ENCODE data around the gene ACCS. TPM values are rescaled to one million over a fixed set of nuclear protein-coding genes. Genes with fewer than 3 reads are reported as not detected.

The ACCS gene
- total and polyA plus RNA-seq, 2 of the 4 experiments (the other 2 are of a cell fraction): 1.8 to 7.3 TPM

- dilution Hi-C loops (cut with HindIII; ENCODE audit: low sequenced_read_pairs, unreplicated experiment) (loop anchor here (25.0 kb wide), 1 partner anchor 117 kb away; no protein-coding TSS in a partner anchor), intact Hi-C loops (cut with micrococcal nuclease) (no loop called here), in situ Hi-C loops (cut with MboI; ENCODE audit: low sequenced_read_pairs) (no loop called here)
- Histone ChIP-seq H3K27me3 (ENCODE audit: control insufficient read depth, insufficient read depth, low read length) (peaks cover 11% of the 10 kb centered on the region), H2AFZ (replicated peaks; ENCODE audit: low read length, poor library complexity) (no peak overlapping the region), H2AK5ac (ENCODE audit: low read depth, low read length) (no peak overlapping the region), H3K79me1 (ENCODE audit: low read depth in 1 of 2, low read length in 2 of 2) (no peaks in the 10 kb centered on the region), H3K4me3 (ENCODE audit: insufficient read depth, low read depth, low read length) (no peak overlapping the region), H2BK20ac (ENCODE audit: low read depth, low read length) (no peak overlapping the region), H2AK9ac (replicated peaks; ENCODE audit: low read depth, low read length, poor library complexity) (peak overlapping the region; percentile 76), H3K4me1 (ENCODE audit: control insufficient read depth, insufficient read depth, low read length) (peaks cover 5% of the 10 kb centered on the region; the same call in 1 of the 2 replicates), H3K56ac (ENCODE audit: extremely low read depth, insufficient read depth, low read length) (no peak overlapping the region), H2BK15ac (ENCODE audit: low read depth, low read length) (no peak overlapping the region), H3K9ac (ENCODE audit: low read depth, low read length) (no peak overlapping the region), H4K91ac (ENCODE audit: insufficient read depth, low read depth, low read length) (no peak overlapping the region), H3K27ac (ENCODE audit: insufficient read depth, low read length) (no peak overlapping the region), H3K4me2 (ENCODE audit: low read depth, low read length) (no peak overlapping the region), H3K9me1 (ENCODE audit: insufficient read depth, low read length) (peaks cover 2% of the 10 kb centered on the region; the same call in 1 of the 2 replicates), H4K5ac (ENCODE audit: low read depth, low read length) (no peak overlapping the region), H3K14ac (replicated peaks; ENCODE audit: low read depth, low read length) (no peak overlapping the region), H4K8ac (ENCODE audit: low read depth in 2 of 2, low read length in 2 of 2) (no peak overlapping the region), H2BK5ac (ENCODE audit: low read depth, low read length, poor library complexity, severe bottlenecking) (no peak overlapping the region), H3K4ac (ENCODE audit: low read depth, low read length) (no peak overlapping the region), H4K20me1 (ENCODE audit: insufficient read depth, low read length) (no peaks in the 10 kb centered on the region; the same call in 1 of the 2 replicates), H3K9me3 (ENCODE audit: control insufficient read depth, insufficient read depth, low read length) (no peaks in the 10 kb centered on the region; the same call in 1 of the 2 replicates), H3K23ac (ENCODE audit: low read depth, low read length) (no peak overlapping the region), H3K18ac (ENCODE audit: low read depth, low read length) (no peak overlapping the region), H3K36me3 (ENCODE audit: control insufficient read depth, insufficient read depth, low read length) (no peaks in the 10 kb centered on the region), H2BK120ac (ENCODE audit: low read depth, low read length) (no peak overlapping the region)
- BruUV-seq (replicated peaks): no TSS peak
- ChIA-PET CTCF (no interaction called here), POLR2A (ENCODE audit: unreplicated experiment) (no interaction called here)
- no CpG with 5 or more reads among the region's 1 CpG for WGBS, 2 experiments (ENCODE audit: extremely low coverage in 2 of 2, insufficient read length in 1 of 2)
- ATAC-seq (ENCODE audit: low read depth) (no peak), DNase-seq (no peak)
- TF ChIP-seq MXI1 (IDR thresholded peaks at IDR 0.05; ENCODE audit: borderline replicate concordance, low read depth, low read length): no peak
- TF ChIP-seq RFX5 (IDR thresholded peaks at IDR 0.05; ENCODE audit: low read depth, low read length): no peak
- TF ChIP-seq FOS (IDR thresholded peaks at IDR 0.05; ENCODE audit: low read depth, low read length): no peak
- TF ChIP-seq CHD1 (IDR thresholded peaks at IDR 0.05; ENCODE audit: low read depth, low read length): no peak
- TF ChIP-seq BHLHE40 (IDR thresholded peaks at IDR 0.05; ENCODE audit: low read depth, low read length): no peak
- TF ChIP-seq CTCF (conservative IDR thresholded peaks at IDR 0.05; ENCODE audit: low read depth, low read length): no peak
- no peak for TF ChIP-seq CEBPB (IDR thresholded peaks at IDR 0.05; ENCODE audit: low read depth, low read length)
- TF ChIP-seq NFE2L2 (IDR thresholded peaks at IDR 0.05; ENCODE audit: low read depth, low read length): no peak
- no peak for TF ChIP-seq MAFK (IDR thresholded peaks at IDR 0.05; ENCODE audit: low read depth, low read length)
- no peak for TF ChIP-seq SMC3 (IDR thresholded peaks at IDR 0.05; ENCODE audit: low read depth, low read length)
- no peak for TF ChIP-seq RCOR1 (IDR thresholded peaks at IDR 0.05; ENCODE audit: insufficient replicate concordance, low read length)
- no peak for TF ChIP-seq ELK1 (IDR thresholded peaks at IDR 0.05; ENCODE audit: borderline replicate concordance, low read depth, low read length)
These were observed 36.6 kb upstream of the ACCS start for GRCh38 chr11:44029507-44029845.

All from IMR-90 (cell line).